Subcutaneous adipose tissue (tissue), 4 donors: ENCODE results near the gene AFDN. TPM values are rescaled to one million over a fixed set of nuclear protein-coding genes. Genes with fewer than 3 reads are reported as not detected.

Source experiments
- total RNA-seq, 4 donors: library from RNA; depleted of rRNA; stranded (reverse); fragments of >200 nt; gene quantifications; one replicate each; pipeline ENCODE4 v1.1.0, GENCODE V29; 2016
- TF ChIP-seq, protein P1 (sequence below): fragments of 450-650 bp; IDR thresholded peaks from one replicate; pipeline ENCODE4 v1.5.1; 2016; ENCODE audit warnings: low read depth, mild to moderate bottlenecking, control low read depth, antibody characterized with exemption, moderate library complexity

Gene AFDN
- total RNA-seq, 4 donors from 2014 or later = 51.5 to 126 (median 88.1) TPM

DNA sequence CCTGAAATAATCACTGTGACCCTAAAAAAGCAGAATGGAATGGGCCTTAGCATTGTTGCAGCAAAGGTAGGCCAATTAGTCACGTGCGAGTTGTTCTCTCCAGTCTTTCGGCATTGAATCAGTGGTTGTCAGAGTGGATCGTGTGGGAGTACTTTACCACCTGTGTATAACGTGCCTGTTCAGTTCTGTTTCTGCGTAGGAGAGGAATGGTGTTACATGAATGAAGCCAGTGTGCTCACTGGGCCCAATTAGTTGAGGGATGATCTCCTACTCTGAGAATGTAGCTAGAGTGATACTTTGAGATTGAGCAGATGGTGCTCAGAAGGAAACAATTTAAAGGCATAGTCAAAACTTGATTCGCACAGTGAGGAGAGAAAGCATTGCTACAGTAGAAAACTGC, 98.3 kb downstream of the AFDN start:
- TF ChIP-seq, protein P1, sequence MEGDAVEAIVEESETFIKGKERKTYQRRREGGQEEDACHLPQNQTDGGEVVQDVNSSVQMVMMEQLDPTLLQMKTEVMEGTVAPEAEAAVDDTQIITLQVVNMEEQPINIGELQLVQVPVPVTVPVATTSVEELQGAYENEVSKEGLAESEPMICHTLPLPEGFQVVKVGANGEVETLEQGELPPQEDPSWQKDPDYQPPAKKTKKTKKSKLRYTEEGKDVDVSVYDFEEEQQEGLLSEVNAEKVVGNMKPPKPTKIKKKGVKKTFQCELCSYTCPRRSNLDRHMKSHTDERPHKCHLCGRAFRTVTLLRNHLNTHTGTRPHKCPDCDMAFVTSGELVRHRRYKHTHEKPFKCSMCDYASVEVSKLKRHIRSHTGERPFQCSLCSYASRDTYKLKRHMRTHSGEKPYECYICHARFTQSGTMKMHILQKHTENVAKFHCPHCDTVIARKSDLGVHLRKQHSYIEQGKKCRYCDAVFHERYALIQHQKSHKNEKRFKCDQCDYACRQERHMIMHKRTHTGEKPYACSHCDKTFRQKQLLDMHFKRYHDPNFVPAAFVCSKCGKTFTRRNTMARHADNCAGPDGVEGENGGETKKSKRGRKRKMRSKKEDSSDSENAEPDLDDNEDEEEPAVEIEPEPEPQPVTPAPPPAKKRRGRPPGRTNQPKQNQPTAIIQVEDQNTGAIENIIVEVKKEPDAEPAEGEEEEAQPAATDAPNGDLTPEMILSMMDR = no peak

DNA sequence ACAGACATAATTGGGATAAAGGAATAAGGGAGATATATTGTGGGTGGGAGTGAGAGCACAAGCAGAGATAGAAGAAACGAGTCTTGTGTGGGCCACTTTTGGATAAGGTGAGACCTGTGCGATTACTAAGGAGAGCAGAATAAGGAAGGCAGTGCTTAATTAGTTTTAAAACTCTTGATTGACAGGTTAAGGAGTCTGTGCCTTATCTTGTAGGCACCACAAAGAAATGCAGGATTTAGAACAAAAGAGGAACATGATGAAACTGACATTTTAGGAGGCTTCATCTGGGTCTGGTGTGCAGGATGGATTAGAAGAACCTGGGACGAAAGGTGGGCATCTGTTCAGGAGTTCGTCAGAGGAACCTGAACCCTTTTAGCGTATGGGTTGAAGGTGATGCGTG, 100.5 kb downstream of the AFDN start:
- TF ChIP-seq, protein P1 = no peak

DNA sequence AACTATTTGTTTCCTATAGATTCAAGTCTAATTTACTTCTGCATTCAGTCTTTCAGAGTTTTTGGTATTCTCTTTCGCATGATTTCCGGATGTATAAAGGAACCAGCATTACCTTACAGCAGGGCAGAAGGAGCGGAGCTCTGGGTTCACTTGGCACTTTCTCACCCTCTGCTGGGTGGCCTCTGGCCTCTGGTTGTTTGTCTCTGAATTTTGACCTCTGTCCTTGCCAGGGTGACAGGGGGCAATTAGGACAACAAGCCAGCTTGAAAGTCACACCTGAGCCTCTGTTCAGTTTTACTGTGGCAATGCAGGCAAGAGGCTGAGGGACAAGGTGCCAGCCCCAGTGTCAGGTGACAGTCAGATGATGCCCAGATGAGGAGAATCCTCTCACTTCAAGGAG, 101.4 kb downstream of the AFDN start:
- TF ChIP-seq, protein P1 = no peak

DNA sequence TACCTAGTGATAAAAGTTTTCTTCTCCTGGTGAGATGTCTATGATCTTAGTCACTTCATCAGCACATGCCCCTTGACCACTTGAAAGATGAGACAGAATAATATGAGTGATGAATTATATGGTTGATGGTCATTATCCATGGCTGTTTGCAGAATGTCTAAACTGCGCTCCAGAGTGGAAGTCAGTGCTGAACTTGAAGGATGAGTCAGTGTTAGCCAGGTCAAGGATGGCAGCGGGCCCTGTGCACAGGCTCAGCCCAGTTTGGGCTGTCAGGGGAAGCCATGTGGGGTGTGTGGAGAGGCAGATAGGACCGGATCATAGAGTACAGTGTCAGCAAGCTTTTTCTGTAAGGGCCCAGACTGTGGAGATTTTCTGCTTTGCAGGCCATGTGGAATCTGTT, 103.6 kb downstream of the AFDN start:
- TF ChIP-seq, protein P1 = no peak

DNA sequence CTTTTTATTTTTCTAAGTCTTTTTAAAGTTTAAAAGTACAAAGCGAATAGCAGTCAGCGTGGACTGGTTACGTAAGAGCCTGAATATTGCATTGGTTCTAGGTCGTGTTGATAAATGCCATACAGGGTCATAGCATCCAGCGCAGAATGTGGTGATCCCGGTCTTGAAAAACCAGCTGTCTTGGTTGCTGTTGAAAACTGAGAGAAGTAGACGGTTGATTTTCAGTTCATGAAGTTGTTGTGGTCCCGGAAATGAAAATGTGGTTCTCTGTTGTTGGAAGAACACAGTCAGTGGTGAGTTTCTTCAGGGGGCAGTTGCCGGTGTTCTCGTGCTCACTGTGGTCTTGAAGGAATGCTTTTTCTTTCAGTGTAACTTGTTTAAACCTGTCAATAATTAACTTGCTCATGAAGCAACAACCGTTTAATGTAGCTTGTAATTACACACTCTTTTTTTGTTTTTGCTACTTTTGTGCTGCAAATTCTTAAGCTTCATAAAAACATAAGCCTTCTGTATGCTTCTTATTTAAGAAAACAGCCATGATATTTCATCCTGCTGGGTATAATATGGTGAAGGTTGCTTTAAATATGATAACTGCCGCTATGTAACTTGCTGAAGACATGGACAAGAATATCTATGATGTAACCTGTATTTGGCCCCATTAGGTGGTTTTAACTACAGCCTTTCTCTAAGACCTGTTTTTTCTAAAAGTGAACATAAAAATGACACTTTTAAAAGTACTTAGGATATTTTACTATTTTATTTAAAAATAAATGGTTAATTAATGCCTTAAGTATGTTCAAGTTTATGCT, 106.0 kb downstream of the AFDN start:
- TF ChIP-seq, protein P1 = no peak

DNA sequence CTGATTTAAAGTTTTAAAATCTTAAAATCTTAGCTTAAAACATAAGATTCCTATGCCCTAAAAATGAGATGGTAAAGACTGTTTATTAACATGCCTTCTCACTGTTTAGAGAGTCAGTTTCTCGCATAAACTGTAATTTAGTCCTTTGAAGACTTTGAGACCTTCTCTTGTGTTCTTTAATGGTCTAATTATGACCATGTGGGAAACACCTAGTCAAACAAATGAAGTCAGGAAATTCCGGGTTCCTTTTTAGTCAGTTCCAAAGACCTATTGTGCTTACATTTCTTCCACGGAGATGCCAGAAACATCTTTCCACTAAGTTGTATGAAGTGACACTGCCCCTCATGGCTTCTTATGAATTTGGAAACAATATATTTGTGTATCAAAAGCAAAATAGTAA, 106.6 kb downstream of the AFDN start:
- TF ChIP-seq, protein P1 = no peak

DNA sequence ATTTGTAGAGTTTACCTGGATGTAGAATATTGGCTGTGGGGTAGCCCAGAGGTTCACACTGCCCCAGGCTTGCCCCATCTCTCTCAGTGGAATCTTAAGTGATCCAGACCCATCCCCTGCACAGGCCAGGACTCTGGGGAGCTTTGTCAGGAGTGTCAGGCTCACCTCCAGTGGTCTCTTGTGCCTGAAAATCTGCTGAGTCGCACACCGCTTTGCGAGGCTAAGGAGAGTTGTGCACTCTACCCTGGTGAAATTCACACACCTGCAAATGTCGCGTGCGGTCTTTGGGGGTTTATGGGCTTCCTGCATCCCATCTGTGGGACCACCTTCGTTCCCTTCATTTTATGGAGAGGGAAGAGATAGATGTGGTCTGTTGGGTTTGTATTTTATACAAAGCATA, 107.1 kb downstream of the AFDN start:
- TF ChIP-seq, protein P1 = no peak
